Keratinocyte (primary cell): ENCODE measurements around the gene PRKCA. TPM values are rescaled to one million over a fixed set of nuclear protein-coding genes. Genes with fewer than 3 reads are reported as not detected.

Experiments used
- DNase-seq: peaks from one replicate; pipeline ENCODE4 v3.0.0-alpha.2; 2011; ENCODE audit warnings: low read depth, missing footprints, low spot score
- FAIRE-seq: peaks from 2 replicates; lab custom pipeline; 2011; peaks lifted over from hg19 to GRCh38; lab: Jason Lieb, UNC
- H2AFZ ChIP-seq: 2 replicates; pipeline ENCODE4 v1.6.0; 2012; ENCODE audit warnings: low read length, control low read depth, inconsistent platforms; ENCODE audit not compliant: control insufficient read depth
- H3K27ac ChIP-seq: 2 replicates; pipeline ENCODE4 v1.5.1; 2011; ENCODE audit warnings: low read length; ENCODE audit not compliant: control insufficient read depth, insufficient read depth
- H3K27me3 ChIP-seq: 3 replicates; pipeline ENCODE4 v1.6.0; 2011; ENCODE audit warnings: low read length; ENCODE audit not compliant: control insufficient read depth, insufficient read depth; ENCODE audit errors: extremely low read depth
- H3K36me3 ChIP-seq, 2 experiments: 2 replicates in 1 of 2; 3 replicates in 1 of 2; pipeline ENCODE4 v1.5.1; 2011; ENCODE audit warnings: low read length in 2 of 2, mild to moderate bottlenecking in 1 of 2; ENCODE audit not compliant: control insufficient read depth in 2 of 2, insufficient read depth in 2 of 2; ENCODE audit errors: extremely low read depth in 1 of 2
- H3K4me1 ChIP-seq: 3 replicates; pipeline ENCODE4 v1.5.1; 2011; ENCODE audit warnings: low read length; ENCODE audit not compliant: control insufficient read depth, insufficient read depth; ENCODE audit errors: extremely low read depth
- H3K4me2 ChIP-seq: 3 replicates; pipeline ENCODE4 v1.6.0; 2011; ENCODE audit warnings: low read depth, low read length; ENCODE audit not compliant: control insufficient read depth, insufficient read depth; ENCODE audit errors: extremely low read depth
- H3K4me3 ChIP-seq, 3 experiments: fragments of 200-600 bp in 1 of 3; sonication (generic) in 1 of 3; 2 replicates in 2 of 3; 3 replicates in 1 of 3; pipeline ENCODE4 v1.5.1; 2011 to 2016; ENCODE audit warnings: low read length in 3 of 3, mild to moderate bottlenecking in 3 of 3, control low read depth in 2 of 3, inconsistent platforms in 1 of 3, low read depth in 1 of 3, mixed read lengths in 1 of 3, mixed run types in 1 of 3, moderate library complexity in 1 of 3; ENCODE audit not compliant: control insufficient read depth in 2 of 3, insufficient read depth in 2 of 3; ENCODE audit errors: extremely low read depth in 1 of 3
- H3K79me2 ChIP-seq: 2 replicates; pipeline ENCODE4 v1.6.0; 2012; ENCODE audit warnings: low read length; ENCODE audit not compliant: control insufficient read depth, insufficient read depth
- H3K9ac ChIP-seq: 3 replicates; pipeline ENCODE4 v1.6.0; 2011; ENCODE audit warnings: low read length; ENCODE audit not compliant: control insufficient read depth, insufficient read depth; ENCODE audit errors: extremely low read depth
- H3K9me1 ChIP-seq: 3 replicates; pipeline ENCODE4 v1.6.0; 2011; ENCODE audit warnings: low read length; ENCODE audit not compliant: control insufficient read depth, insufficient read depth; ENCODE audit errors: extremely low read depth
- H3K9me3 ChIP-seq: 2 replicates; pipeline ENCODE4 v1.5.1; 2012; ENCODE audit warnings: low read depth, low read length; ENCODE audit not compliant: control insufficient read depth
- H4K20me1 ChIP-seq: 3 replicates; pipeline ENCODE4 v1.6.0; 2011; ENCODE audit warnings: low read length; ENCODE audit not compliant: control insufficient read depth, insufficient read depth; ENCODE audit errors: extremely low read depth
- EZH2 ChIP-seq: IDR thresholded peaks from one replicate; pipeline ENCODE4 v1.6.1; 2012; ENCODE audit warnings: inconsistent platforms, mild to moderate bottlenecking, low read length, moderate library complexity
- dilution Hi-C: fragments of 300-500 bp; cut with MboI; formaldehyde crosslinking; loops from one replicate; pipeline ENCODE4 v1.7.0; 2020; ENCODE audit warnings: low sequenced_read_pairs; ENCODE audit not compliant: extremely low pct_ligation_motif_present
- polyA plus RNA-seq, 5 experiments: library from polyadenylated mRNA; depleted of rRNA in 3 of 5; stranded (reverse) in 3 of 5; stranded (forward) in 1 of 5; unstranded in 1 of 5; fragments of >200 nt; gene quantifications; 1 replicate in 1 of 5; 2 replicates in 3 of 5; 3 replicates in 1 of 5; pipeline versions ENCODE4 v1.2.1 to v1.2.3, GENCODE V29; 2011 to 2012; ENCODE audit warnings: missing spikeins in 2 of 5, low read depth in 1 of 5, low replicate concordance in 1 of 5
- TF ChIP-seq, protein P1 (sequence below), 3 experiments: IDR thresholded peaks in 1 of 3; conservative IDR thresholded peaks in 1 of 3; optimal IDR thresholded peaks in 1 of 3; 2 replicates in 2 of 3; 3 replicates in 1 of 3; pipeline versions ENCODE3 to v1.5.1; 2011; ENCODE audit warnings: low read length in 3 of 3, mild to moderate bottlenecking in 3 of 3, moderate library complexity in 2 of 3, control low read depth in 1 of 3, inconsistent platforms in 1 of 3; ENCODE audit not compliant: insufficient read depth in 2 of 3; ENCODE audit errors: extremely low read depth in 1 of 3

The PRKCA gene
- polyA plus RNA-seq, 1 donor (not counting 4 experiments of a cell fraction or from before 2014, with no cell fraction given) = 3.6 TPM

GRCh38 chr17:66855204-66855603 is 552.8 kb downstream of the PRKCA start:
- Histone ChIP-seq H3K27me3 (no peaks in the 10 kb centered on the region), H3K4me2 (no peak overlapping the region), H2AFZ (no peak overlapping the region), H4K20me1 (no peaks in the 10 kb centered on the region), H3K27ac (no peak overlapping the region), H3K36me3 (no peaks in the 10 kb centered on the region), H3K4me3 (no peak overlapping the region), H3K9ac (no peak overlapping the region), H3K9me3 (no peaks in the 10 kb centered on the region), H3K9me1 (no peaks in the 10 kb centered on the region), H3K79me2 (no peaks in the 10 kb centered on the region), H3K4me1 (no peaks in the 10 kb centered on the region)
- dilution Hi-C loops = no loop called here
- no peak for DNase-seq
- no peak for TF ChIP-seq EZH2
- TF ChIP-seq, protein P1, sequence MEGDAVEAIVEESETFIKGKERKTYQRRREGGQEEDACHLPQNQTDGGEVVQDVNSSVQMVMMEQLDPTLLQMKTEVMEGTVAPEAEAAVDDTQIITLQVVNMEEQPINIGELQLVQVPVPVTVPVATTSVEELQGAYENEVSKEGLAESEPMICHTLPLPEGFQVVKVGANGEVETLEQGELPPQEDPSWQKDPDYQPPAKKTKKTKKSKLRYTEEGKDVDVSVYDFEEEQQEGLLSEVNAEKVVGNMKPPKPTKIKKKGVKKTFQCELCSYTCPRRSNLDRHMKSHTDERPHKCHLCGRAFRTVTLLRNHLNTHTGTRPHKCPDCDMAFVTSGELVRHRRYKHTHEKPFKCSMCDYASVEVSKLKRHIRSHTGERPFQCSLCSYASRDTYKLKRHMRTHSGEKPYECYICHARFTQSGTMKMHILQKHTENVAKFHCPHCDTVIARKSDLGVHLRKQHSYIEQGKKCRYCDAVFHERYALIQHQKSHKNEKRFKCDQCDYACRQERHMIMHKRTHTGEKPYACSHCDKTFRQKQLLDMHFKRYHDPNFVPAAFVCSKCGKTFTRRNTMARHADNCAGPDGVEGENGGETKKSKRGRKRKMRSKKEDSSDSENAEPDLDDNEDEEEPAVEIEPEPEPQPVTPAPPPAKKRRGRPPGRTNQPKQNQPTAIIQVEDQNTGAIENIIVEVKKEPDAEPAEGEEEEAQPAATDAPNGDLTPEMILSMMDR (optimal IDR thresholded peaks at IDR 0.05 in 1 of 3, IDR thresholded peaks at IDR 0.05 in 1 of 3, conservative IDR thresholded peaks at IDR 0.05 in 1 of 3; ENCODE audit: extremely low read depth in 1 of 3, insufficient read depth in 2 of 3, low read length in 3 of 3) = peak; percentile 13 to 27 (median 17)
- no peak for FAIRE-seq

GRCh38 chr17:66858226-66859083 is 556.0 kb downstream of the PRKCA start:
- Histone ChIP-seq H3K27me3 (no peaks in the 10 kb centered on the region), H3K9me3 (no peaks in the 10 kb centered on the region), H3K9ac (no peak overlapping the region), H4K20me1 (no peaks in the 10 kb centered on the region), H3K9me1 (no peaks in the 10 kb centered on the region), H3K27ac (no peak overlapping the region), H2AFZ (no peak overlapping the region), H3K4me1 (no peaks in the 10 kb centered on the region), H3K4me2 (no peak overlapping the region), H3K4me3 (no peak overlapping the region), H3K79me2 (no peaks in the 10 kb centered on the region), H3K36me3 (no peaks in the 10 kb centered on the region)
- FAIRE-seq (no peak), DNase-seq (no peak)
- TF ChIP-seq EZH2 = no peak
- dilution Hi-C loops = no loop called here
